Stimulated activated naive CD8-positive, alpha-beta T cell treated with anti-CD3 and anti-CD28 coated beads, Interleukin-15, Interleukin-2, amounts not matched to agents 100 U/mL and 50 U/mL, for 24 hours (primary cell): ENCODE results near the gene FHOD3.
"Not testable (repeated sequence)": the region's sequence is repeated elsewhere in the genome, so short reads cannot be mapped to it uniquely, and the experiment has no call there.

Experiments used
- ATAC-seq: fragments of 150-1000 bp; cut with Tn5 transposase; one replicate; pipeline ENCODE4 v1.10.0; 2021
- DNase-seq: peaks from one replicate; pipeline ENCODE4 v3.0.0; 2021

The FHOD3 gene

DNA sequence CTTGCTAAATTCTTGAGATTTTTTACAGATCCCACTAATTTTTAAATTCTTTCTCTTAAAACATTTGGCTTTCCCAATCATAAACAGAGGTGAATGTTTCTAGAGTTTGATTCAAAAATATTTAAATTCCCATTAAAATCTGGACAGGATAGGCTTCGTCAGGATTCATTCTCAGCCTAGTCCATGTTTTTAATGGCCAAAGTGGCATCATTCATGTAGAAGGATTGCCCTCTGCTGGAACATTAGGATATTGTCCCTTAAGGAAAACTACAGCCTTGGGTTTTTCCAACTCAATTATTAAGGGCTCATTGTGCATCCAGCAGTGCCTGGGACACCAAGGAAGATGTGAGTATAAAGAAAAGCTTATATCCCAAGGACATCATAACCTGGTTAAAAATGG, 459.6 kb downstream of the FHOD3 start:
- ATAC-seq (no peak), DNase-seq (no peak)

DNA sequence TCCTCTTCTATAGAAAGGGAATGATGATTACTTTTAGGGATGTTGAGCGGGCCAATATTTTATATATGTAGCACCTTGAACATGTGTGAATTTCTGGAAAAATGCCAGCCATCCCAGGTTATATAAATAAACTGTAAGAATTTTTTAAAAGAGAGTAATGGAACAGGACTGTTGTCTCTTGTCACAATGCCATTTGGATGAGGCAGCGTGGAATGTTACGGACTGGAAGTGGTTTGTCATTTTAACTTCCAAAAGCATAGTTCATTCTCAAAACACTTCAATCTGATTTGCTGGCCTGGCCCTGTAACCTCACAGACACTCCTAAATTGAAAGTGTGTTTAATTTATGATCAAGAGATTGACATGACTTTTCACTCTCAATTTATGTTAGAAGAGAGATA, 460.5 kb downstream of the FHOD3 start:
- DNase-seq (no peak), ATAC-seq (no peak)

DNA sequence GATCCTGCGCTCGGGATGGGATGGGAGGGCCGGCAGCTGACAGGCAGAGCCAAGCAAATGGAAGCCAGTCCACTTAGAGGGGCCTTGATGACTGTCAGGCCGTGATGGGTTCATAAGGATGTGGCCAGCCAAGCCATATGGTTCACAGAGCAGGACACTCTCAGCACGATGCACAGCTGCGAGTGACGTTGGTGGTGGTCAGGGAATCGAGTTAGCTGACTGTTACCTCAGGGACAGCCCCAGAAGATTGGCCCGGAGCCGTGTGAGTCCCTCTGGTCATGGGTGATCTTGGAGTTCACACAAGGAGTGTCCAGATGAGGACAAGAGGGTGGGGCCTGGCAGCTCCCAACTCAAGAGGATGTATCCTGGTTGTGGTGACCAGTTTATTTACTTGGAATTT, 461.1 kb downstream of the FHOD3 start:
- DNase-seq (no peak), ATAC-seq (no peak)

DNA sequence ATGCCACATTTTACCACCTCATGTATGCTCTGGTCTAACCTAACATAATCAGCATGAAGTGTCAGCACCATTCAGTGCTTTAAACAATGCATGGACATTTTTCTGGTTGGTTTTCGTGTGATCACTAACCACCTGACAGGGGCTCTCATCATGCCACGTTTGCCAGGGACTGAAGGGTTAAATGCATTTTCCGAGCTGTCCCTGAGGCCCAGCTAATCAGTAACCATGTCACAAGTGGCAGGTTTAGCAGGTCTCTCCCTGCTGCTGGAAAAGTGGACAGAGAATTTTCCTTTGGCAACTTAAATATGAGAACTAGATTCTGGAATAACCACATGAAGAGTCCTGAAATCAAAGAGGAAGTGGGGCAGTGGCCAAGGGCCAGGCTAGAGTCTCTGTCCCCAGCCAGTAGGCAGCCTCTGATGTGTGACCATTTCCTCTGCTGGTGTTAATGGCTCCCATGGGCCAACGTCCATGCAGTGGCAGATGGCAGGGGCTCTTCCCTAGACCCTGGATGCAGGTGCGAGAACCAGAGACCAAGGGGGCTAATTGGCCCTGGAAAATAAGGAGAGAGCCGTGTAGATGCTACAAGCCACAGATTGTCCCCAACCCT, 461.8 kb downstream of the FHOD3 start:
- DNase-seq, result no peak
- ATAC-seq, result no peak

DNA sequence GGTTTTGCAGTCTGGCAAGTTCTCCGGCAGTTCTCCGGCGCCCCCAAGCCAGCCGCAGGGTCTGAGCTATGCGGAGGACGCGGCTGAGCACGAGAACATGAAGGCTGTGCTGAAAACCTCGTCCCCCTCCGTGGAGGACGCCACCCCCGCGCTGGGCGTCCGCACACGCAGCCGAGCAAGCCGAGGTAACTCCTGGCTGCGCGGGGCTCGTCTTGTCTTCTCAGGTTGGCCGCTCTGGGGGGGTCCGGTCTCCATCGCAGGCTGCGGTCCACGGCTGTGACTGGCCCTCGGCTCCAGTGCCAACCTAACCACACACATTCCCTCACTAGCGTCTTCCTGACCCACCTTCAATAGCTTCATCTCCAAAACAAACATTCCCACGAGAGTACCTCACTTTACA, 463.1 kb downstream of the FHOD3 start:
- ATAC-seq (no peak), DNase-seq (no peak)

- DNase-seq (no peak), ATAC-seq (no peak)
These were observed 463.7 kb downstream of the FHOD3 start for GRCh38 chr18:36761186-36761698.

GRCh38 chr18:36762074-36762473, 464.6 kb downstream of the FHOD3 start:
- ATAC-seq (no peak), DNase-seq (no peak)

DNA sequence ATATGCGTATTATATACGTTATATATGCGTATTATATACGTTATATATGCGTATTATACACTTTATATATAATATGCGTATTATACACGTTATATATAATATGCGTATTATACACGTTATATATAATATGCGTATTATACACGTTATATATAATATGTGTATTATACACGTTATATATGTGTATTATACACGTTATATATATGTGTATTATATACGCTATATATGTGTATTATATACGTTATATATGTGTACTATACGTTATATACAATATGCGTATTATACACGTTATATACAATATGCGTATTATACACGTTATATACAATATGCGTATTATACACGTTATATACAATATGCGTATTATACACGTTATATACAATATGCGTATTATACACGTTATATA, 465.5 kb downstream of the FHOD3 start:
- DNase-seq, ATAC-seq: not testable (repeated sequence)

DNA sequence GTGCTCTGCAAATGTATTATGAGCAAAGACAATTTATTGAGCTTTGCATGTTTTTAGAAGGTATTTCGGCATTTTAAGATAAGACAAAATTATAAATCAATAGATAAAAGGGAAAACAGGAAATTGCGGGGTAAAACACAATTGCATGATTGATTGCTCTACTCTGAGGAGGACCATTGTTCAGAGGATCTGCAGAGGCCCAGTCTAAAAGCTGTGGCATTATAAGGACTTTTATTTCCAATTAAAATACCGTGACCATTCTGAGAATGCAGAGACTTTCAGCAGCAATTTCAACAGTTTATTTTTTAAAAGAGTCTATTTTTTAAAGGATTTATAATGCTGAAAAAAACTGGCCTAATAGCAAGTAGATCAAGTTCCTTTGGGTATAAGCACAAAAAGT, 469.3 kb downstream of the FHOD3 start:
- ATAC-seq, result no peak

GRCh38 chr18:36769172-36769571, 471.7 kb downstream of the FHOD3 start:
- ATAC-seq (no peak), DNase-seq (no peak)

More for the DNA sequence above, 469.3 kb downstream of the FHOD3 start:
- DNase-seq, result no peak

DNA sequence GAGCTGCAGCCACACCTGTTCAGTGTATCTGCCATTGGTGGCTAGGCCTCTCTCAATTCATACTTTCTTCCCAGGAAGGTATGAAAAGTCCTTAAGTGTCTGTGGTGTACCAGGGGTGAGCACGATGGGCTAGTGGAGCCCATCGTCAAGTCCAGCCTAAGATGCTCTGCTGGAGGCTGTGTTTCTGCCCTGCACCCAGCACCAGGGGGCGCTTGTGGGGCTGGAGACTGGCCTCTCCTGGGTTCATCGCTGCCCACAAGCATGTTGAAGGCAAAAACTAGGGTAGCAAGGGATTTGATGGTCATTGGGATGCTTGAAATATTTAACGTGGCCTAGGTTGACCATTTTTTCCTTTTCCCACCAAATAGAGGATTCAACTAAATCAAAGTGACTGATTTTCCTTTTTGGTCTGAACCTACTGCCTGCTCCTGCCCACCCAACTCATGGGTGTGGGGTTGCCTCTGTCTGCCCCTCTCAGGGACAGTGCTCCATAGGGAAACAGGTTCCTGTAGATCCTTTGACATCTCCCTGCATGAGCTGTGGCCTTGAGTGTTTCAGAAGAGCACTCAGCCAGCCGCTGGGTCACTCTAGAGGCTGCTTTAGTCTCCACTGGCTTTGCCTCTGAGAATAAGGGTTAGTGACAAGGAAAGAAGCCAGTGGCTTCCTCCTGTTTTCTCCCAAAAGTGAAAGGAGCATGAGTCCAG, 472.2 kb downstream of the FHOD3 start:
- ATAC-seq, result no peak
- DNase-seq, result peak; percentile 26

DNA sequence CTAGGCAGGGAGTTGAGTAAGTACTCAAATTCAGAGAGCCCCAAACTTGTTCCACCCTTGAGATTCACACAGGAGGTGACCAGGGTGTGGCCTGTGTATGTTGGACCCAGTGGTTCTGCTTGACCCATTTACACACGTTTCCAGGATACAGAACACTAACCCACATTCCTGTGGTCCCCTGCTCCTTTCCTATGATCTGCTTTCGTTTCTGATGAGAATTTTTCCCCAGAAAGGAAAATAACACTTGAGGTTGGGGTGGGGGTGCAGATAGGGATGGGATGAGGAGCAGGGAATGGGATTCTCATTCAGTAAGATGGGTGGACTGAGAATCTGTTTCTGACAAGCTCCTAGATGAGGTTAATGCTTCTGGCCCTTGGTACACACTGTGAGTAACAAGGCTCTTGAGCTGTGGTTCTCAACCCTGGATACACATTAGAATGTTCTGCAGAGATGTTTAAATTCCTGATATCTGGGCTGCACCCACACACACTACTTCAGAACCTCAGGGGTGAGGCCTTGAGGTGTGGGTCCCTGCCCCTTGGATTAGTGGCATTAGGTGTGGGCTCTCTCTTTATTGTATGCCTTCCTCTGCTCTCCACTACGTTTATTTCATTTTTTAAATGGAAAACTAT, 472.9 kb downstream of the FHOD3 start:
- ATAC-seq, result no peak
- no peak for DNase-seq

DNA sequence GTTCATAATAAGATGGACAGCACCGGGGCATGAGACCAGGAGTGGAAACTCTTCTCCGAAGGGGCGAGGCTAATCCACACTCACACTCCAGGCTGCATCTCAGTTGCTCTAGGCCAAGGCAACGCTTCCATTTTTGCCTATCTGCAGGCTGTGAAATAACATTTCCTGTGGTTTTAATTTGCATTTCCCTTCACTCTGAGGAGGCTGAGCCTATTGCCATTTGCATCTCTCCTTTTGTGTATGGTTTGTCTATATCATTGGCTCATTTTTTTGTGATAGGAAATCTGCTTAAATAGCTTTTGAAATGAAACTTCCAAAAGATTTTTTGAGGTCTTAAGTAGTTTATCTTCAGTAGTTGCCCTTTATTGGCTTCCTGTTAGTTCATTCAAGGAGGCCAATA, 473.7 kb downstream of the FHOD3 start:
- ATAC-seq (no peak), DNase-seq (no peak)

DNA sequence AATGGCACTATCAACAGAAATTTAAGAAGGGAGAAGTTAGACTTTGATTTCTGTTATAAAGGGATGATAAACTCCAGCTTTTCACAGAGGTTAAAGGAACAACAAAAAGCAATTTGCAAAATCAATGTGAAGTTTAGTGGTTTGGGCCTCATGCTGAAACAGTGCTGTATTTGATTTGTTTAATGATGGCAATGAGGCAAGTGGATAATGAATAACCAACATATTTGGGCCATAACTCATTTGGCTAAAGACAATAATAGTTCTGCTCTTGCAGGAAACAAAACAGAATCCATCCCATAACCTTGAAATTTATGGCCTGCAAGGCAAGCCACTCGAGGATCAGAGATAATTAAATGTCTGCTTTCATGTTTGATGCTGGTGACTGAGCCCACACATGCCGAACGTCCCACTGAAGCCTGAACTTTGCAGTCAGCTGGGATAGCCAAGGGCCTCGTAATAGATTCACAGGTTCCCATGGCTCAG, 474.8 kb downstream of the FHOD3 start:
- no peak for DNase-seq
- ATAC-seq, result no peak

GRCh38 chr18:36775396-36775795, 477.9 kb downstream of the FHOD3 start:
- DNase-seq (no peak), ATAC-seq (no peak)

- DNase-seq (no peak), ATAC-seq (no peak)
These were observed 479.1 kb downstream of the FHOD3 start for GRCh38 chr18:36776650-36777049.

- ATAC-seq (no peak), DNase-seq (no peak)
These were observed 480.1 kb downstream of the FHOD3 start for GRCh38 chr18:36777566-36777965.

GRCh38 chr18:36780748-36781147, 483.2 kb downstream of the FHOD3 start:
- DNase-seq (no peak), ATAC-seq (no peak)

DNA sequence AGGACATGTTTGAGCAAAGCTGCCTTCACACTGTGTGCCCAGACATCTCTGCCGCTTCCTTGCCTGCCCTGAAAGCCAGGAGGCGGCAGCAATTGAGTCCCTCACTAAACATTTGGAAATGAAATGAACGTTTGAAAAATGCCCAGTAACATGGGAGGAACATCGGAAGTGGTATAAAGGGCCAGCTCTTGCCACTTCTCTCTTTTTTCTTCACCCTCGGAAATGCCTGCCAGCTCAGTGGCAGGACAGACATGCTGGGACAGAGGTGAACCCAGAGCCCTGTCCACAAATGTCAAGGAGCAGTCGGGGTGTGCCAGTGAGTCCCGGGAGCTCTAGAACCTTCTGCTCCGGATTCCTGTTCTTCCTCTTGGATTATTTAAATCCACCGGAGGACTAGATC, 485.2 kb downstream of the FHOD3 start:
- no peak for DNase-seq

DNA sequence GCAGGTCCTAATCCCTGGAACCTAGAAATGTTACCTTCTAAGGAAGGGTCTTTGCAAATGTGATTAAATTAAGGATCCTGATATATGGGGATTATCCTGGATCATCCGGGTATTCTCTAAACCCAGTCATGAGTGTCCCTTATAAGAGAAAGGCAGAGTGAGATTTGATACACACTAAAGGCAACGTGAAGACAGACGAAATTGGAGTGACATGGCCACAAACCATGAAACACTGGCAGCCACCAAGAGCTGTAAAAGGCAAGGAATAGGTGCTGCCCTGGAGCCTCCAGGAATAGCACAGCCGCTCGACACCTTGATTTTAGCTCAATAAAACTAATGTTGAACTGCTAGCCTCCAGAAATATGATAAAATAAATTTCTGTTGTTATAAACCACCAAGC, 486.3 kb downstream of the FHOD3 start:
- no peak for ATAC-seq
- DNase-seq, result no peak

More for the DNA sequence above, 485.2 kb downstream of the FHOD3 start:
- ATAC-seq, result no peak

DNA sequence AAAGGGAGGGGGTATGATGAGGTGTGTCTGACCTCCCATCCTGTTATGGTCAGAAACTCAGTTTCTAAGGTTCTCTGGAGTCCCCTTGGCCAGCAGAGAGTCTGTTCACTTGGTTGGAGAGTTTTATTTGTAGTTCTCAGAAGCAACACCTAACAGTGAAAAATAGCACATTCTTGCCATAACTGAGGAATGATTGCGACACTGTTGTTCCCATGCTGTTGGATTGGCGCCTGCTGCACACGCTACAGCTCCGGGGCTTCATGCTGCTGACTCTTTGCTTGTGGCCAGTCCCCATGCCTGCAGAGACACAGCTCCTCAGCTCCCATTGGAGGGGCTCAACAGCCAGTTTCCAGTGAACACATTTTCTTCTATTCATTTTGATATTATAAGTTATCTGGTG, 489.2 kb downstream of the FHOD3 start:
- no peak for DNase-seq
- no peak for ATAC-seq

DNA sequence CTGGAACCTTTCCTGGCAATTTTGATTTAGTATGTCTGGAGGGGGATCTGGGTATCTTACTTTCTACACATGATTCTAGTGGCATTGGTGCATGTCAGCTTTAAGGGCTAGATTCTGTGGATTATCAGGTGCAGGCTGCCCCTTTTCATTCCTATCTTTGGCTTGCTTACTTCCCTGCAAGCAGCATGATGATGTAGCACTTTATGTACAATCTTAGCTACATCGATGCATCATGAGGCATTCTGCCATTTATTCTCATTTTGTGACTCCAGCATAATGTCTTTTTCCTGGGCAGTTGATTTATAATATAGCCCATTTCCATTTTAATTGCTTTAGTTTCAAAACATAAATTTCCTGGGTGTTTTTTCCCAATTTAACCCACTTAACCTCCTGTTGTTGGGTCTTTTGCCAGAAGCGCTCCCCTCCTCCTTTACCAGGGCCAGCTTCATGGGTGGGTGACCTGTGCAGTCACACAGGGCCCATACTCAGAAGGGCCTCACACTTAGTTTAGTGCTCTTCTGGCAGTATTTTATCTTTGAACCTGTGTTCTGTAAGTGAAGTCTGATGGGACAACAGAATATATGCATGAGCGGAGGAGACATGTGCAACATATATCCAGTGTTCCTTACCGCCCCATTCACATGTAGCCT, 495.2 kb downstream of the FHOD3 start:
- DNase-seq (no peak), ATAC-seq (no peak)
